HCT116 (cell line): ENCODE results near the gene ETNK2. TPM values are rescaled to one million over a fixed set of nuclear protein-coding genes. Genes with fewer than 3 reads are reported as not detected.

Experiments
- ATAC-seq: fragments of 200-7000 bp; cut with Tn5 transposase; 2 replicates; pipeline ENCODE4 v1.9.1; 2020; ENCODE audit warnings: mild to moderate bottlenecking, moderate library complexity
- BruUV-seq: library from RNA; stranded (reverse); fragments of 400-500 nt; replicated peaks from 2 replicates; lab custom pipeline; 2021; lab: Mats Ljungman, UMichigan
- CTCF ChIA-PET: fragments of 300-600 bp; sonication (Branson Sonifier 250); formaldehyde crosslinking; loops from one replicate; lab custom pipeline; 2021; ENCODE audit warnings: antibody characterized with exemption; lab: Charles Lee
- POLR2A ChIA-PET: fragments of 300-600, 350-600 bp; sonication (Branson Sonifier 250); formaldehyde crosslinking; loops from one replicate; lab custom pipeline; 2021; ENCODE audit warnings: antibody characterized with exemption; lab: Charles Lee
- RAD21 ChIA-PET, 2 experiments: fragments of 300-600 bp; sonication (Branson Sonifier 250); formaldehyde crosslinking; loops; one replicate each; lab custom pipeline; 2023; ENCODE audit warnings: low total read pairs in 2 of 2; ENCODE audit not compliant: uncharacterized antibody in 2 of 2, unreplicated experiment in 2 of 2, low non-redundant PET in 1 of 2; lab: Charles Lee
- DNase-seq: peaks from one replicate; pipeline ENCODE4 v3.0.0-alpha.2; 2010; ENCODE audit warnings: low read depth, low spot score
- H2AFZ ChIP-seq: fragments of 200-600 bp; shearing (Covaris generic), sonication (generic); 2 replicates; pipeline ENCODE4 v1.6.1; 2017; ENCODE audit warnings: low read depth, mixed run types, mixed read lengths, antibody characterized with exemption, low read length; ENCODE audit not compliant: poor library complexity, severe bottlenecking
- H3K27ac ChIP-seq: 2 replicates; pipeline ENCODE4 v1.5.1; 2012; ENCODE audit warnings: low read depth, low read length
- H3K27me3 ChIP-seq: fragments of 200-600 bp; sonication (generic); 2 replicates; pipeline ENCODE4 v1.6.1; 2016; ENCODE audit warnings: mixed run types, low read length, mixed read lengths; ENCODE audit not compliant: insufficient read depth
- H3K36me3 ChIP-seq, 2 experiments: fragments of 200-500 bp in 1 of 2; fragments of 200-600 bp in 1 of 2; sonication (Bioruptor generic) in 1 of 2; sonication (generic) in 1 of 2; 2 replicates each; pipeline versions ENCODE4 v1.5.1 to v1.6.1; 2014 to 2016; ENCODE audit warnings: low read length in 2 of 2, inconsistent platforms in 1 of 2, mixed read lengths in 1 of 2, mixed run types in 1 of 2; ENCODE audit not compliant: insufficient read depth in 2 of 2, control insufficient read depth in 1 of 2
- H3K4me1 ChIP-seq, 2 experiments: fragments of 200-600 bp in 1 of 2; sonication (generic) in 1 of 2; 2 replicates each; pipeline versions ENCODE4 v1.5.1 to v1.6.1; 2012 to 2017; ENCODE audit warnings: low read length in 2 of 2, inconsistent platforms in 1 of 2, mild to moderate bottlenecking in 1 of 2, mixed read lengths in 1 of 2, mixed run types in 1 of 2, moderate library complexity in 1 of 2; ENCODE audit not compliant: insufficient read depth in 2 of 2, control insufficient read depth in 1 of 2
- H3K4me2 ChIP-seq: fragments of 200-600 bp; sonication (generic); 2 replicates; pipeline ENCODE4 v1.6.1; 2017; ENCODE audit warnings: mixed run types, low read length, mixed read lengths
- H3K4me3 ChIP-seq, 2 experiments: fragments of 200-600 bp in 1 of 2; sonication (generic) in 1 of 2; replicated peaks in 1 of 2; 2 replicates each; pipeline ENCODE4 v1.5.1; 2011 to 2016; ENCODE audit warnings: low read length in 2 of 2, control low read depth in 1 of 2, low read depth in 1 of 2, mild to moderate bottlenecking in 1 of 2, mixed read lengths in 1 of 2, mixed run types in 1 of 2
- H3K79me2 ChIP-seq: fragments of 200-600 bp; sonication (generic); 2 replicates; pipeline ENCODE4 v1.6.1; 2017; ENCODE audit warnings: mild to moderate bottlenecking, mixed run types, low read length, moderate library complexity, mixed read lengths; ENCODE audit not compliant: insufficient read depth
- H3K9ac ChIP-seq: fragments of 200-600 bp; sonication (generic); 2 replicates; pipeline ENCODE4 v1.6.1; 2016; ENCODE audit warnings: low read length, mixed read lengths
- H3K9me2 ChIP-seq: fragments of 200-600 bp; sonication (generic), shearing (Covaris generic); 2 replicates; pipeline ENCODE4 v1.6.1; 2017; ENCODE audit warnings: mixed run types, mild to moderate bottlenecking, moderate library complexity; ENCODE audit not compliant: insufficient read depth
- H3K9me3 ChIP-seq, 2 experiments: fragments of 200-500 bp in 1 of 2; fragments of 200-600 bp in 1 of 2; sonication (Bioruptor generic) in 1 of 2; sonication (generic) in 1 of 2; 2 replicates each; pipeline ENCODE4 v1.6.1; 2014 to 2017; ENCODE audit warnings: low read length in 2 of 2, mixed read lengths in 2 of 2, inconsistent platforms in 1 of 2, low read depth in 1 of 2, mild to moderate bottlenecking in 1 of 2, mixed run types in 1 of 2, moderate library complexity in 1 of 2; ENCODE audit not compliant: control insufficient read depth in 1 of 2, insufficient read depth in 1 of 2
- H4K20me1 ChIP-seq: fragments of 200-600 bp; sonication (generic), shearing (Covaris generic); 2 replicates; pipeline ENCODE4 v1.6.1; 2017; ENCODE audit warnings: mixed run types, mild to moderate bottlenecking, moderate library complexity; ENCODE audit not compliant: insufficient read depth
- CEBPB ChIP-seq: IDR thresholded peaks from 2 replicates; pipeline ENCODE4 v1.6.1; 2012; ENCODE audit warnings: low read depth
- EGR1 ChIP-seq: IDR thresholded peaks from 2 replicates; pipeline ENCODE4 v1.6.1; 2012; ENCODE audit warnings: low read depth
- ELF1 ChIP-seq: IDR thresholded peaks from 2 replicates; pipeline ENCODE4 v1.6.1; 2012; ENCODE audit warnings: low read depth, borderline replicate concordance
- EZH2 ChIP-seq: fragments of 200-600 bp; sonication (generic); IDR thresholded peaks from 2 replicates; pipeline ENCODE4 v1.6.1; 2017; ENCODE audit warnings: antibody characterized with exemption, mixed run types
- FOSL1 ChIP-seq: IDR thresholded peaks from 2 replicates; pipeline ENCODE4 v1.6.1; 2012; ENCODE audit warnings: low read depth
- JUND ChIP-seq: IDR thresholded peaks from 2 replicates; pipeline ENCODE4 v1.6.1; 2012
- RAD21 ChIP-seq: IDR thresholded peaks from 2 replicates; pipeline ENCODE4 v1.6.1; 2012; ENCODE audit warnings: low read depth, mild to moderate bottlenecking
- SIN3A ChIP-seq: IDR thresholded peaks from 2 replicates; pipeline ENCODE4 v1.6.1; 2012; ENCODE audit warnings: low read depth
- SRF ChIP-seq: IDR thresholded peaks from 2 replicates; pipeline ENCODE4 v1.6.1; 2012; ENCODE audit warnings: low read depth
- intact Hi-C: fragments of 100-400 bp; cut with micrococcal nuclease; formaldehyde crosslinking; loops from 2 replicates; pipeline ENCODE4 v1.10.0; 2022
- total RNA-seq: library from RNA; stranded (reverse); gene quantifications from one replicate; pipeline ENCODE4 v1.2.1, GENCODE V29; 2021; ENCODE audit not compliant: unreplicated experiment
- TF ChIP-seq, protein P1 (sequence below), 3 experiments: fragments of 200-600 bp in 1 of 3; sonication (generic) in 1 of 3; IDR thresholded peaks in 2 of 3; conservative IDR thresholded peaks in 1 of 3; 2 replicates each; pipeline ENCODE4 v1.5.1; 2012 to 2017; ENCODE audit warnings: low read depth in 2 of 3, low read length in 2 of 3, antibody characterized with exemption in 1 of 3, borderline replicate concordance in 1 of 3, control low read depth in 1 of 3, mild to moderate bottlenecking in 1 of 3, mixed read lengths in 1 of 3, mixed run types in 1 of 3, moderate library complexity in 1 of 3; ENCODE audit not compliant: insufficient read depth in 1 of 3
- TF ChIP-seq, protein P2 (sequence below): IDR thresholded peaks from 2 replicates; pipeline ENCODE4 v1.6.1; 2012

ETNK2 gene
- total RNA-seq, 1 experiment from 2014 or later, result 16.1 TPM

DNA sequence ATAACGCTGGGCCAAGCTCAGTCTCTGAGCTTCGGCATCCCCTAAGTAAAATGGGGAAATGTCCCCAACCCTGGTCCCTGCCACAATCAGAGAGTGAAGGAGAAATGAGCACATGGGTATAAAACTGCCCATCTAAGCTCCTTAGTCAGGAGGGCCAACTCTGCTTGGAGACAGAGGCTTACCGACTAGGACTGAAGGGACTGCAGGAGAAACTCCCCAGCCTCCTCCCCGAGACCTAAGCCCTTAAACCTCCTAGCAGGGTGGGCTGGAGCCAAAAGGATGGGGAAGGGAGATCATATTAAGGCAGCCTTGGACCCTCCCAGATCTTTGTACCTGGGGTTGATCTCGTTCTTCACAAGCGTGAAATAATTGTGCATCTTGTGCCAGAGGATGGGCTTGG is 5.5 kb downstream of the ETNK2 start:
- RAD21 ChIA-PET, result no interaction called here
- Histone ChIP-seq H3K27me3 (no peaks in the 10 kb centered on the region), H3K9ac (no peak overlapping the region), H3K9me3 (no peaks in the 10 kb centered on the region), H3K36me3 (no peaks in the 10 kb centered on the region), H3K27ac (no peak overlapping the region), H3K4me1 (peaks cover 0 to 13% of the 10 kb centered on the region in 2 experiments; a peak in 2 of 4 replicates), H3K4me2 (no peak overlapping the region), H4K20me1 (no peaks in the 10 kb centered on the region), H3K9me2 (no peaks in the 10 kb centered on the region), H3K4me3 (no peak overlapping the region), H2AFZ (no peak overlapping the region), H3K79me2 (no peaks in the 10 kb centered on the region)
- intact Hi-C loops, result no loop called here
- CTCF ChIA-PET, result no interaction called here
- ATAC-seq (no peak), DNase-seq (no peak)
- POLR2A ChIA-PET, result no interaction called here
- BruUV-seq, result no TSS peak
- TF ChIP-seq ELF1, result no peak
- TF ChIP-seq, protein P1, sequence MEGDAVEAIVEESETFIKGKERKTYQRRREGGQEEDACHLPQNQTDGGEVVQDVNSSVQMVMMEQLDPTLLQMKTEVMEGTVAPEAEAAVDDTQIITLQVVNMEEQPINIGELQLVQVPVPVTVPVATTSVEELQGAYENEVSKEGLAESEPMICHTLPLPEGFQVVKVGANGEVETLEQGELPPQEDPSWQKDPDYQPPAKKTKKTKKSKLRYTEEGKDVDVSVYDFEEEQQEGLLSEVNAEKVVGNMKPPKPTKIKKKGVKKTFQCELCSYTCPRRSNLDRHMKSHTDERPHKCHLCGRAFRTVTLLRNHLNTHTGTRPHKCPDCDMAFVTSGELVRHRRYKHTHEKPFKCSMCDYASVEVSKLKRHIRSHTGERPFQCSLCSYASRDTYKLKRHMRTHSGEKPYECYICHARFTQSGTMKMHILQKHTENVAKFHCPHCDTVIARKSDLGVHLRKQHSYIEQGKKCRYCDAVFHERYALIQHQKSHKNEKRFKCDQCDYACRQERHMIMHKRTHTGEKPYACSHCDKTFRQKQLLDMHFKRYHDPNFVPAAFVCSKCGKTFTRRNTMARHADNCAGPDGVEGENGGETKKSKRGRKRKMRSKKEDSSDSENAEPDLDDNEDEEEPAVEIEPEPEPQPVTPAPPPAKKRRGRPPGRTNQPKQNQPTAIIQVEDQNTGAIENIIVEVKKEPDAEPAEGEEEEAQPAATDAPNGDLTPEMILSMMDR (IDR thresholded peaks at IDR 0.05 in 2 of 3, conservative IDR thresholded peaks at IDR 0.05 in 1 of 3; ENCODE audit: borderline replicate concordance in 1 of 3, insufficient read depth in 1 of 3, low read depth in 2 of 3, low read length in 2 of 3), result no peak
- TF ChIP-seq EZH2, result no peak
- no peak for TF ChIP-seq FOSL1
- TF ChIP-seq, protein P2, sequence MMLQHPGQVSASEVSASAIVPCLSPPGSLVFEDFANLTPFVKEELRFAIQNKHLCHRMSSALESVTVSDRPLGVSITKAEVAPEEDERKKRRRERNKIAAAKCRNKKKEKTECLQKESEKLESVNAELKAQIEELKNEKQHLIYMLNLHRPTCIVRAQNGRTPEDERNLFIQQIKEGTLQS, result no peak
- no peak for TF ChIP-seq JUND
- no peak for TF ChIP-seq RAD21
- no peak for TF ChIP-seq EGR1
- TF ChIP-seq SIN3A, result no peak
- TF ChIP-seq CEBPB, result no peak
- TF ChIP-seq SRF, result no peak
